Measurements from ENCODE around the gene KCNT1. TPM values are rescaled to one million over a fixed set of nuclear protein-coding genes. Genes with fewer than 3 reads are reported as not detected.

The KCNT1 gene
- total RNA-seq, 1 experiment from 2014 or later: not detected

DNA sequence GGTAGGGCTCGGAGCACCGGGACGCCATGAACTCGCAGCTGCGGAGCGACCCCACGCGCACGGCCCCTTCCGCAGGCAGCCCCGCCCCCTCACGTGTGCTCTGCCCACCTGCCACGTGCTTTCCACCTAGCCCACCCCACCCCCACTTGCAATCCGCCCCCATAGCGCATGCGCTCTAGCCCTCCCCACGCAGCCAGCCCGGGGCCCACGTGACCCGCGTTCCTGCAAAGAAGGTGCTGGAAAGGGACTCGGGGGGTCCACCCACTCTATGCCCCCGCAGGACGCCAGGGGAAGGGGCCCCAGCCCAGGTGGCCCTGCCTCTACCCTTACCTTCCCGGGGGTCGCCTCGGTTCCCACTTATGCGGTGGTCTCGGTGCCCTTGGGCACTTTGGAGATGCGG lies 2.5 kb upstream of the KCNT1 start, which contains the start of gene SOHLH1:
Gene SOHLH1, minus strand, starts transcription at position 42 of the 400 bp plus-strand sequence. Its CDS starts 14 bp downstream, at position 28.
- DNase-seq (ENCODE audit: low read depth): no peak

DNA sequence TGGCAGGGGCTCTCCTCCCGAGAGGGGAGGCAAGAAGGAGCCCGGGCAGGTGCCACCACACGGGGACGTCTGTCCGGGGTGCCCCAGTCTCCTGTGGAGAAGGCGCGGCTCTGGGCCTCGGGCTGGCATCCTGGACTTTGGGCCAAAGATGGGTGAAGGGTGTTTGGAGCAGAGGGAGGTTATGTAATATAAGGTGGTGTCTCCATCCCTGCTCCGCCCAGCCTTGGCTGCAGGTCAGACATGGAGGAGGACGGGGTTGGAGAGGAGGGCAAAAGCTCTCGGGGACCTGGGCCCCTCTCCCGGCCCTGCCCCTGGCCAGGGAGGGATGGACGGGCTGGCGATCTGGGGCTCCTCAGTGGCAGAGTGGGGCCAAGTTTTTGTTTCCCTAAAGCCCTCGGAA lies 1.5 kb upstream of the KCNT1 start:
- no peak for DNase-seq (ENCODE audit: low read depth)

DNA sequence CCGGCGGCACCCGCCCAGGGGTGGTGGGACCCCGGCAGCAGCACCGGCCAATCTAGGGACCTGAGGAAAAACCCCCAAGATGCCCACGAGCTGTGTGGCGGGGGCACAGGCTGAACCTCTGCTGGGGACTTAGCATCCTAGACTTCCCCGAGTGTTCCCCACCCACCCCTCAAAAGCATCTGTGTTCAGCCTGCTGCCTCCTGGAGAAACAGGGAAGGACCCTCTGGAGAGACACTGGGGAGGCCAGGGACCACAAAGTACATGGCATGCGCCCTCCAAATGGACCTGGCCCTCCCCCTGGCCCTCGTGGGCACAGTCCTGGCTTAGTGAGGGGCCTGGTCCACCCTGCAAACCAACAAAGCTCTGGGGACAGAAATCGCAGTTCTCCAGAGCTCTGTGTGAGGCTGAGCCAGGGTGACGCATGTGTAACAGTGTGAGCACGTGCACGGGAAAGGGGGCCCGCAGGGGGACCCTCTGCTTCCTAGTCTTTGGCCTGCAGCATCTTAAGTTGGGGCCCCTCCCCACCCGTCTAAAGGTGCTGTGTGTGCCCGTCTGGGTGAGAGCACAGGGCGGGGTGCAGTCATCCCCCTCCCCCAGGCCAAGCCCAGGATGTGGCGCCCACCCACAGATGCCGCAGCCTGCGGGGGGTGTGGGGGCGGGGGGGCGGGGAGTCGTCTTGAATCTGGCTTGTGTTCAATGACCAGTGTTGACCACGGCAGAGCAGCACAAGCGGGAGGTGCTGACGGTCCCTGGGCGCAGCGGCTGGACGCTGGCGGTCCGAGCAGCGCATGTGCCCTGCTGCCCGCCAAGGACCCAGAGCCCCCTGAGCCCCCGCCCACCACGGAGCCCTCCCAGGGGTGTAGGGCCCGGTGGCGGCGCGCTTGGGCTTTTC lies 672 bp upstream of the KCNT1 start:
- no peak for DNase-seq (ENCODE audit: low read depth)

DNA sequence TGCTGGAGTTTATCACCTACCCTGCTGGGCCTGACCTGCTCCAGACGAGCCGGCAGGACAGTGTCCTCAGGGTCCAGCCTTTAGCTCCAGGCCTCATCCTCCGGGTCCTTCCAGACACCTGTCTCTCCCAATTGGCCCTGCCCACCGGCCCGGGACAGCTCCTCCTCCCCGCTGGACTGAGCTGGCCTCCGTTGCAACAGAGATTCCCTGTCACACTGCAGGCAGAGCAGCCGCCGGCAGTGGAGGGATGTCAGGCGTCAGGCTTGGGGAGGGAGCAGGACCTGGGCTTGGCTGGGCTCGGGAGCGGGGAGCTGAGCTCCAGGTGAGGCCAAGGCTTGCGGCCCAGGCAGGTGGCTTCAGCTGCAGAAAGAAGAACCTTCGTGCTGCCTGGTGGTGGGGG lies 1.7 kb downstream of the KCNT1 start:
- DNase-seq (ENCODE audit: low read depth): no peak

DNA sequence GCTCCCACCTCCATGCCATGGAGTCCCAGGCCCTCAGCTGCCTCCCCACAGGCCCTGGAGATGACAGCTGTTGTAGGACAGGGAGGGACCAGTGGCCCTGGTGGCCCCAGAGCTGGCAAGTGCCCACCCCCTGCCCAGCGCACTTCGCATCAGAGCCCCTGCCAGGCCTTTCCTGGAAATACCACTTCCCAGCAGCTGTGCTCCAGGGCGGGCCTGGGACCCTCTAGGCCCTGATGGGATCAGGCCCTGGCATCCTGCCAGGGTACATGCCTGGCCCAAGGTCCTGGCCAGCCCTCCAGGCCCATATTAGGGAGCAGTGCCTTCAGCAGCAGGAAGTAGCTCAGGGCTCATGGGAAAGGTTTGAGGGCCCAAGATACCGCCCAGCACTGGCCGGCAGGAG lies 2.5 kb downstream of the KCNT1 start:
- DNase-seq (ENCODE audit: low read depth): no peak

DNA sequence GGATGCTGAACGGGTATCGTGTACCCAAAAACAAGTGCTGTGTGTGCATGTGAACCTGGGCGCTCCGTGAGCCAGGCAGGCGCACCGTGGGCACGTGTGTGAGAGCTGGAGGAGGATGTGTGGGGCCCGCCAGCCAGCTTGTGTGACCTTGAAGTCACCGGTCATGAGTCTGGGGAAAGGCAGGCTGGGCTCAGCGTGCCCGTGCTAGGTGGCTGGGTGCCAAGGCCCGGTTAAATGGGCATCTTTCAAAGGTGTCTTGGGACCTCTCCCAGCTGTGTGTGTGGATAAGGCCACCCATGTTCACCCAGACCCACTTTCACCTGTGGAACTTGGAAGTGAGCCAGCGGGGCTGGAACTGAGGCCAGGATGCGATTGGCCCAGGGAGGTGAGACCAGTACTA lies 3.4 kb downstream of the KCNT1 start:
- DNase-seq (ENCODE audit: low read depth): no peak

DNA sequence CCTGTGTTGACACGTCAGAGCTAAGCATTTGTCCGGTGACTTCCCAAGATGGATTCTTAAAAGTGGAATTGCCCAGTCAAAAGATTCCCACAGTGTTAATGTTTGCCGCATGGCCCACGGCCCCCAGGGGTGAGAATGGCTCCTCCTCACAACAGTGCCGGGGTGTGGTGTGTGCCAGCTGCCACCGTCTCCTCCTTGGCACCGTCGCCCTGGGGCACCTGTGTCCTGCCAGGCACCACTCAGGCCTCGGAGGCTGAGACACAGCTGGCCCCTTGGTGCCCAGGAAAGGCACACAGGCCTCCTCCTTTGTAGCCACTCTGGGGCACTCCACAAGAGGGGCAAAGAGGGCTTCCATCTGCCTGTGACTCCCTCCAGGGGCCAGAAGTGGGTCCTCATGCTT lies 4.3 kb downstream of the KCNT1 start:
- no peak for DNase-seq (ENCODE audit: low read depth)

DNA sequence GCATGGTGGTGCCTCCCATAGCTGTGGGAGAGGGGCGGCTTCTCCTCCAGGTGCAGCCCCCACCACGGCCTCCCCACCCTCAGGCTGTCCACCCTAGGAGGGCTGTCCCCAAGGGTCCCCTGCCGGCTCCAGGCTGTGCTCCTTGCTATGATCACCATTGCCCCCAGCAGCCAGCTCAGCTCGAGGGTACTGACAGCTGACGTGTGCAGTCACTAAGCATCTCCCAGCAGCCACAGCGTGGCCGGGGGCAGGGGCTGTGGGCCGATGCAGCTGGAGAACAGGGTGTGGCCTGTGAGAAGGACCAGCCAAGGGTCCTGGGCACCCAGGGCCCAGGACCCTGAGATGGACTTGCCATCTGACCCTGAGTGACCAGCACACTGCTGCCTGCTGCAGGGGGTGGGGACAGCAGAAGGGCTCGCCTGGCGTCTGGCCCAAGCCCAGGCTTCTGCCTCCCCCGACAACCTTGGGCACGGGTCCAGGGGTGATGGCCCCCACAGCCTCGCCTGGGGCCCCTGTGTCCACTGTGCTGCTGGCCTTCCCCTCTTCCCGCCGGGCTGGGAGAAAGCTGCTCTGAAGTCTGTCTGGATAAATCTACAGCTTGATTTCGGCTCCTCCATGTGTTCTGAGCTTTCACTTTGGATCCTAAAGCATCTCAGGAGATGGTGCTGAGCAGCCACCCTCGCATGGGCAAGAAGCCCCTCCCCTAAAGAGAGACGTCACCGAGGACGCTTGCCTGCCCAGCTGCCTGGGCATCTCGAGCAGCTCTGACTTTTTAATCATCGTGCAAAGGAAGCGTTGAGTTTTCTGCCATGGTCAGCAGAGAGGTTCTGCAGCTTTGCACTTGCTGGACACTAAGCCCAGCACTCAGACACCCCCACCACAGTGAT lies 5.5 kb downstream of the KCNT1 start:
- DNase-seq (ENCODE audit: low read depth): no peak

DNA sequence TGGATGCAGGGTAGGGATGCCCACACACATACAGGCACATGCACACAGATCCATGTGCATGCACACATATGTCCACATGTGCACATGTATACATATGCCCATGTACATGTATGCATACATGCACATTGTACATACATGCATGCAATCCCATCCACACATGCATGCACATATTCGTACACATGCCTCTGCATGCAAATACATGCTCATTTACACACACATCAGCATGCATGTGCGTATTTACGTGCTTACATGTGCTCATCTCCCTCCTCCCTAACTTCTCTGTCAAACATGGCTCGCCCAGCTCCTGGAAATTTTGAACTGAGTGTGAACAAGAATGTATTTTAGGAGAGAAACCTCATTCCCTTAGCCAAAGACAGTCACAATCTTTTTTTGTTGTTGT lies 6.2 kb downstream of the KCNT1 start:
- DNase-seq (ENCODE audit: low read depth): no peak

DNA sequence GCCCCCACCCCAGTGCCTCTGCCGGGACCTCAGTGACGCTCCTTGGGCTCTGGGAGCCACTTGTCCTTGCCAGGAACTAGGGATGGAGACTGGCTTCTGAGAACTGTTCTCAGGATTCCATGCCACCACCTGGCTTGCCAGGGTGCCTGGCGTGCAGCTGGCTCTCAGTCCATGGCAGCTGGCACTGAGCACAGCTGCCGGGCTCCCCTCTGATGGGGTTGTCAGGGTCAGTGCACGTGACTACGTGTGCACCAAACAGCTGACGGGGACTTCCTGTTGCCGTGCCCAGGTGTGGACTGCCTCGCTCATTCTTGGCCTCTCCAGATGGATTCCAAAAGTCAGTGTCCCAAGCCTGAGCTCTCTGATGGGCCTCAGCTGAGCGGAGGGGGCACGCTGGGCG lies 9.4 kb downstream of the KCNT1 start:
- DNase-seq (ENCODE audit: low read depth): no peak

DNA sequence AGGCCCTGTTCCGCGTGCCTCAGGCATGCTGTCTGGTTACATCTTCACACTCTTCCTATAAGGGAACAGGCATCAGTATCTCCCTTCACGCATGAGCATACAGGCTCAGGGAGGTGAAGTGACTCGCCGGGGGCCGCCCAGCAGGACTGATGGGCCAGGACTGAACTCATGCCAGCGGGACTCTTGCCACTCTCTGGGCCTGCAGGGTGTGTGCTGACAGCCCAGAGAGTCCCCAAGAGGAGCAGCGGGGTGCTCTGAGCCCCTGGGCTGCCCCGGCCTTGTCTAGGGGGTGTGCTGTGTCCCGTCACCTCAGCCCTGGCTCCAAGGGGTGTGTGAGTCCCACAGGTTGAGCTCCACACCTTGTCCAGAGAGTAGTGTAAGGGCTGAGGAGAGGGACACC lies 9.9 kb downstream of the KCNT1 start:
- DNase-seq (ENCODE audit: low read depth): no peak

DNA sequence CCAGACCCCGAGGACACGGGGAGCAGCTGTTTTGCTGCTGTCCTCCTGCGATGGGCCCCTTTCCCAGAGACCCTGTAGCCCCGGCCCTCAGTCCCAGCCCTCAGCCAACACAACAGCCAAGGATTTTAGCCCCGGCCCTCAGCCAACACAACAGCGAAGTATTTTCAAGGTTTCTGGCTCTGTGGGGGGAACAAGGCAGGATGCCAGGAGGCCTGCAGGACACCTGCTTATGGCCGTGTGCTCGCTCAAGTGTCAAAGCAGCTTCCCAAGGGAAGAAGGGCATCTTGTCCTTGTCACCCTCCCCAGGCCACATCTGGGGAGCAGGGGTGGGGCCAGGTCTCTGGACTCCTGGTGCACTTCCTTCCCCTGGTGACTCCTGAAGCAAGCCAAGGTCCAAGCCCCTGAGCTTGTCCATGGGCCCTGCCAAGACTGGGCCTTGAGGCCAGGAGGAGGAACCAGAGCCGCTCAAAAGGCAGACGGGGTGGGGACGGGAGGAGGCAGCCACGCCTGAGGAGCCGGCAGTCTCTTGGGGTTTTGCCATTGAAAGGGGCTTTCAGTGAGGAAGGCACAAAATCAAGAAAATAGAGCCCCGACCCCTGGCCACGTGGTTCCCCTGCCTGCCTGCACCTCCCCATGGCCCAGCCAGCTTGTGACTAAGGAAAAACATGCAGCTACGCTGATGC lies 10.8 kb downstream of the KCNT1 start:
- no peak for DNase-seq (ENCODE audit: low read depth)

DNA sequence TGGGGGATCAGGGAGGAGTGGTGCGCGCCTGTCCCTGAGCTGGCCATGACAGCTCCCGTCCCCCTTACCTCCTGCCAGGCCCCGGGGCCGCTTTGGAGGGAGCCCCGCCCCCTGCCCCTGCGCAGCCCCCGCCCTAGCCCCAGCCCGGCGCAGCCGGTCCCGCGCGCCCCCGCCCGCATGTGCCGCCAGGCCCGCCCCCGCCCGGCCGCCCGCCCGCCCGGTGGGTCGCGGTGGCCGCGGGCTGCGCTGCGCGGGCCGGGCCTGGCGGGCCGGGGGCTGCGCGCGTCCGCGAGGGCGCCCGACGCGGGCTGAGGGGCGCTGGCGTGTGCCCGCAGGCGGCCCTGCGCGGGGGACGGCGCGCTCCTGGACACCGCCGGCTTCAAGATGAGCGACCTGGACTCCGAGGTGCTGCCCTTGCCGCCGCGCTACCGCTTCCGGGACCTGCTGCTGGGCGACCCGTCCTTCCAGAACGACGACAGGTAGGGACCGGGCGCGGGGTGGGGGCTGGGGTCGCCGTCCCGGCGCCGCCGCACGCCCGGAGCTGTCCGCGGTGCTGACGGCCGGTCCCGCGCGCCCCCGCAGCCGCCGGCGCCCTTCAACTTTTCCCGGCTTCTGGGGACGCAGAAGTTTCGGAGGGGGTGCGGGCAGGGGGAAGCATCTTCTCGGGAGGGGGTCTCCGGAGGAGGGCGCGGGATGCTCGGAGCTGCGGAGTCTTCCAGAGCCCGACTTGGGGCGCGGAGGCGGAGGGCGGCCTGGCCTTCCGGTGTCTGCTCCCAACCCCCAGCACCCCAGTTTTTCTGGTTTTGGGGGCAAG lies 12.5 kb downstream of the KCNT1 start:
- no peak for DNase-seq (ENCODE audit: low read depth)

DNA sequence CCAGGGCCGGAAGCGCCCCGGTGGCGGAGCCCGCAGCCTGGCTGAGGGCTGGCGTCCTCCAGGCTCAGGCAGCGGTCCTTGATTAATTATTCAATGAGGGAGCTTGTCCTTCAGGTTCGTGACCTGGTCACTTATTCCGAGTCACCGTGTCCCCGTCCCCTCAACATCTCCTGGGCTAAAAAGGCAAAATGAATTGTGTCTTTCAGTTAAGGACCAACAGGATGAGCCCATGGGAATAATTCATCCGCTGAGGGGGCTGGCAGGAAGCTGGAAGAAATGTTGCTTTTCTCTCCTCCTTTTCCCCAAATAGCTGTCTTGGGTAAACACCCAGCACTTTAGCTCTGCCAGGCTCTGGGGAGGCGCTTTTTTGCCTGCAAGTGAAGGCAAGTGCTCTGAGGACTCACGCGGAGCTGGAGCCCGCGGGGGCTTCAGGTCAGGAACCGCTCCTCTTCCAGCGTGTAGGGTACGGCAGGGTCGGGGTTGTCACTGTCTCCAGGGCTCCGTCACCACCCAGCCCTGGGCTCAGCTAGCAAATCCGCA lies 13.1 kb downstream of the KCNT1 start:
- no peak for DNase-seq (ENCODE audit: low read depth)

DNA sequence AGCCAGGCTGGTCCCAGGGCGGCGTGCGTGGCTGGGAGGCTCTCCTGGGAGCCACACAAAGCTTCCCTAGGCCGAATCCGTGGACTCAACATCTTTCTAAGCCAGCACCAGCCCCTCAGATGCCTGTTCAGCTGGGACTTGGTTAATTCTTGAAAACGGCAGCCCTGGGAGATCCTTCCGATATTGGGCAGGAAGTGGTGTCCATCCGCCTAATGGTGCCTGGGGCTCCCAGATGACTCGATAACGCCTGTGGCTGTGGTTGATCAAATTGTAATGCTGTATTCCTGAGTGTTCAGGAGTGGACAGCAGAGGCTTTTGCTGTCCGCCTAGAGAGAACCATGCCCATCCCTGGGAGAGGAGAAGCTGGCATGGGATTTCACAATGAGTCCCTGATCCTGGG lies 14.1 kb downstream of the KCNT1 start:
- no peak for DNase-seq (ENCODE audit: low read depth)

DNA sequence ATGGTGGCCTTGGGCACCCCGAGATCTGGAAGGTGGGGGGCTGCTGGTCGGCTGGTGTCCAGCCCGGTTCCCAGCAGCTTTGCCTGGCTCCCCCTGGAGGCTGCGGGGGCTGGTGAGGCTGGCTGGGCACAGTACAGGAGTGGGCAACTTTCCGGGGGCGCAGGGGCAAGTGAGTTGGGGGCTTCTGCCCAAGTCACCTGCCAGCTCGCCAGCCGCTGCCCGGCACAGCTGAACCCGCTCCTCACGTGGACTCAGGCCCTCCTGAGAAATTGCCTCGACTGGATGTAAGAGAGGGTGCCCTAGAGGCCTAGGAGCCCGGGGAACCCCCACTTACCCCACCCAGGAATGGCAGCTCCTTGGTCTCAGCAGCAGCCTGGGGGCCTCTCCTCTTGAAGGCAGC lies 15.4 kb downstream of the KCNT1 start:
- DNase-seq (ENCODE audit: low read depth): no peak

DNA sequence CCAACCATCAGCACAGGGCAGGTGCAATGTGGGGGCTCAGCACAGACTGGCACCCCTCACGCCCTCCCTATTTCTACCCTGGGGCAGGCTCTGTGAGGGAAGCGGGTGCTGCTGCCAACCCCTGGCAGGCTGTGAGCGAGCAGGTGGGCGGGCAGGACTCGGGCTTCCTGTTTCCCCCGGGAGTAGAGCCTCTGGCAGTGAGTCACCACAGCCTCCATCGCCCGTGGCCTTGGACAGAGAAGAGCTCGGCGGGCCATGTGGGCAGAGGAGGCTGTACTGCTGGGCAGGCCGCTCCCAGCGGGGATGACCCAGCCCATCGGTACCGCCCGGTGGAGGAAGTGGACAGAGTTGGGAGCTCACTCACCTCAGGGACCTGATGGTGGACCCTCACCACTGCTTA lies 16.6 kb downstream of the KCNT1 start:
- peak; percentile 52 for DNase-seq (ENCODE audit: low read depth)

DNA sequence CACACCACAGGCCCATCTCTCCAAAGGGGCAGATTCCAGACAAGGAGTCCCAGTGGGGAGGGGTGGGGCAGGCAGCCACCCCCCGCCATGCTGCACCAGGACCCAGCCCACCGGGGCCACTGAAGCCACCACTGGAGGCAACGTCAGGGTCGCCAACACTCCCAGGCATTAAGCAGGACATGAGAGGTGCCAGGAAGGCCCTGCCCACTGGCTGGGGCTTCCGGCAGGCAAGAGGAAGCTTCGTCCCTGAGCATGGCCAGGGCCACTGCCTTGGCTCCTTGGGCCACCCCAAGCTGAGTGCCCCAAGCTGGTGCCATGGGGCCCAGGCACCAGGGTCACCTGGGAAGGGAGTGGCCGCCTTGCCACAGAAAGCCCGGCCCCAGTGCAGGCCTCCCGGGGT lies 17.5 kb downstream of the KCNT1 start:
- no peak for DNase-seq (ENCODE audit: low read depth)

DNA sequence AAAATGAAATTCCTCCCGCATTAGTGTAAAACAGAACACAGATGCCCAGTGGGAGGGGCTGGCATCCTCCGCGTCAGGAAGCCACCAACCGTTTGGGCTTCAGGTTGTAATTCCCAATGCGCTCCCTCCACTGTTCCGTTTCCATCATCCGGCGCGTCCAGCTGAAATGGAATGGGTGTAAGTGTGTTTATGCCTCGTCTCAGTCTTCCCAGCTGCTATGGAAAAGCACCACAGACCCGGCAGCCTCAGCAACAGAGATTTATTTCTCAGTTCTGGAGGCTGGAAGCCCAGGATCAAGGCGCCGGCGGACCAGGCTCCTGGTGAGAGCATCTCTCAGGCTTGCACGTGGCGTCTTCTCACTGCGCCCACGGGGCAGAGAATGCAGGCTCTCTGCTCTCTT lies 20.4 kb downstream of the KCNT1 start:
- DNase-seq (ENCODE audit: low read depth): no peak

DNA sequence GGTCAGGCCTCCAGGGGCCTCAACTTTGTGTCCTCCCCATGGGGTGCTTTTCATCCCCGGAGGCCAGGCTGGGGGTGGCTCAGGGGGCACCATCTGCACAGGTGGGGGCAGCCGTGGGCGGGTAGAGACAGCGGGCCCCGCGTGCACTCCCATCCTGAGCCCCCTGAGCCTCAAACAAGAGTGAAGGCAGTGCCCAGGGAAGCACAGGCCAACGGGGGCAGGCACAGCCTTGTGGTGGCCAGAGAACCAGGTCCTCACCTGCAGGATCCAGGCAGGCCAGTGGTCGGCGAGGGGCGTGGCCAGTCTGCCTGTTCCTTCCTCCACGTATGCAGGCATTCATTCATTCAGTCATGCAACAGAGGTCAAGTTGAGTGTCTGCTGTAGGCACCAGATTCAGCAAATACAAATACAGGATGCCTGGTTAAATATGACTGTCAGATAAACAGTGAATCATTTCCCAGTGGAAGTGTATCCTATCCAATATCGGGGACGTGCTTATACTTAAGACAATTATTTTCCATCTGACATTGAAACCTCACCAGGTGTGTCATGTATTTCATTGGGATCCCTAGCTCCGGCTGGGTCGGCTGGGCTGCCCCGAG lies 22.3 kb downstream of the KCNT1 start:
- DNase-seq (ENCODE audit: low read depth): no peak
